ENCODE results near the gene GAS7. TPM values are rescaled to one million over a fixed set of nuclear protein-coding genes. Genes with fewer than 3 reads are reported as not detected.

The GAS7 gene
- total RNA-seq, 1 experiment from 2014 or later: 6.0 TPM

DNA sequence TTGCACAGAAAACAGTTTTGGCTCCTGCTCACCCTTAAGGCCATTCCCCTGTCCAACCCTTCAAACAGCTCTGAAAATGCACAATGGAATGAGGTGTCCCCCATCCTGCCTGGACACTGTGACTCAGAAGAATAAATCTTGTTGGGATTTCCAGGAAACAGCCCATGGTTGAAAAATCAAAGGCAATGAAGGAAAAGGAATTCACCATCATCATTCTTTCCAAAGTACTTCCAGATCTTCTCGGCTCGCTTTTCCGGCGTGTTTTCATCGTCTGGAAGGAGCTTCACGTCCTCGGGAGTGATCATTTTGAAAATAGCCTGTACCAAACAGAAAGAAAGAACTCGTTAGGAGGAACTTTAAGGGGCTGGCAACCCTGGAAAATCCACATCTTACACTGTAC lies 297.6 kb downstream of the GAS7 start:
- Mint-ChIP-seq H3K4me1 (peaks cover 5 to 31% of the 10 kb centered on the region in 2 experiments; a peak in 3 of 4 replicates), H3K9me3 (no peaks in the 10 kb centered on the region), H3K27me3 (ENCODE audit: low read depth) (peaks cover 2% of the 10 kb centered on the region), H3K27ac (no peak overlapping the region), H3K4me3 (no peak overlapping the region), H3K36me3 (ENCODE audit: insufficient read depth in 1 of 3, low read depth in 3 of 3) (no peaks in the 10 kb centered on the region)
- no peak overlapping the region for H2BK20ac ChIP-seq (ENCODE audit: low read depth, low read length, poor library complexity, severe bottlenecking)
- no peak overlapping the region for H4K8ac ChIP-seq (replicated peaks; ENCODE audit: insufficient read length, low read depth, low read length)
- no peak overlapping the region for H3K27ac ChIP-seq (ENCODE audit: insufficient read length, low read depth, low read length)
- no peak overlapping the region for H3K23ac ChIP-seq (ENCODE audit: insufficient read length, low read depth, low read length)
- H2BK12ac ChIP-seq (ENCODE audit: insufficient read length, low read depth, low read length): no peak overlapping the region
- no CpG with 5 or more reads among the region's 8 CpGs for WGBS (ENCODE audit: extremely low coverage, insufficient read length, low lambda C conversion rate)
- no peak overlapping the region for H3K4ac ChIP-seq (ENCODE audit: low read depth, low read length)
- no peak overlapping the region for H3K9ac ChIP-seq (ENCODE audit: extremely low read depth, insufficient read length, low read length)
- H3K23me2 ChIP-seq (ENCODE audit: insufficient read length, low read depth, low read length, poor library complexity, severe bottlenecking): no peaks in the 10 kb centered on the region
- H3T11ph ChIP-seq (ENCODE audit: low read length): no peak overlapping the region
- no peaks in the 10 kb centered on the region; the same call in 1 of the 2 replicates for H3K27me3 ChIP-seq (ENCODE audit: insufficient read depth, low read length)
- no peaks in the 10 kb centered on the region for H3K4me1 ChIP-seq (ENCODE audit: insufficient read depth, low read length)
- H3K9me3 ChIP-seq (ENCODE audit: control insufficient read depth, low read depth, low read length): no peaks in the 10 kb centered on the region
- H3K14ac ChIP-seq (ENCODE audit: insufficient read depth, low read length): no peak overlapping the region
- H2BK15ac ChIP-seq (ENCODE audit: low read depth, low read length): no peak overlapping the region
- H3K18ac ChIP-seq (ENCODE audit: insufficient read length, low read depth, low read length): no peak overlapping the region
- no peak overlapping the region for H2AFZ ChIP-seq (ENCODE audit: low read length)
- H2BK5ac ChIP-seq (ENCODE audit: insufficient read length, low read length): no peak overlapping the region
- DNase-seq: no peak
- no peak overlapping the region for H3K56ac ChIP-seq (ENCODE audit: insufficient read length, low read depth, low read length)
- H3K79me2 ChIP-seq (ENCODE audit: insufficient read depth, low read length): no peaks in the 10 kb centered on the region
- no peaks in the 10 kb centered on the region for H3K79me1 ChIP-seq (ENCODE audit: insufficient read depth, low read depth, low read length, poor library complexity, severe bottlenecking)
- H4K5ac ChIP-seq (ENCODE audit: insufficient read length, low read depth, low read length): no peak overlapping the region
- no peaks in the 10 kb centered on the region for H4K20me1 ChIP-seq (ENCODE audit: control insufficient read depth, insufficient read depth, insufficient read length)
- TF ChIP-seq, protein P1, sequence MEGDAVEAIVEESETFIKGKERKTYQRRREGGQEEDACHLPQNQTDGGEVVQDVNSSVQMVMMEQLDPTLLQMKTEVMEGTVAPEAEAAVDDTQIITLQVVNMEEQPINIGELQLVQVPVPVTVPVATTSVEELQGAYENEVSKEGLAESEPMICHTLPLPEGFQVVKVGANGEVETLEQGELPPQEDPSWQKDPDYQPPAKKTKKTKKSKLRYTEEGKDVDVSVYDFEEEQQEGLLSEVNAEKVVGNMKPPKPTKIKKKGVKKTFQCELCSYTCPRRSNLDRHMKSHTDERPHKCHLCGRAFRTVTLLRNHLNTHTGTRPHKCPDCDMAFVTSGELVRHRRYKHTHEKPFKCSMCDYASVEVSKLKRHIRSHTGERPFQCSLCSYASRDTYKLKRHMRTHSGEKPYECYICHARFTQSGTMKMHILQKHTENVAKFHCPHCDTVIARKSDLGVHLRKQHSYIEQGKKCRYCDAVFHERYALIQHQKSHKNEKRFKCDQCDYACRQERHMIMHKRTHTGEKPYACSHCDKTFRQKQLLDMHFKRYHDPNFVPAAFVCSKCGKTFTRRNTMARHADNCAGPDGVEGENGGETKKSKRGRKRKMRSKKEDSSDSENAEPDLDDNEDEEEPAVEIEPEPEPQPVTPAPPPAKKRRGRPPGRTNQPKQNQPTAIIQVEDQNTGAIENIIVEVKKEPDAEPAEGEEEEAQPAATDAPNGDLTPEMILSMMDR (conservative IDR thresholded peaks at IDR 0.05): no peak
- no peak overlapping the region for H4K91ac ChIP-seq (ENCODE audit: insufficient read length, low read depth, low read length)
- H2AK5ac ChIP-seq (ENCODE audit: insufficient read length, low read length): no peak overlapping the region
- H2BK120ac ChIP-seq (ENCODE audit: low read depth, low read length, poor library complexity, severe bottlenecking): no peak overlapping the region
- no peak overlapping the region for H3K4me2 ChIP-seq (ENCODE audit: insufficient read depth, insufficient read length, low read length)
